ENCODE data around the gene RHCG.

DNA sequence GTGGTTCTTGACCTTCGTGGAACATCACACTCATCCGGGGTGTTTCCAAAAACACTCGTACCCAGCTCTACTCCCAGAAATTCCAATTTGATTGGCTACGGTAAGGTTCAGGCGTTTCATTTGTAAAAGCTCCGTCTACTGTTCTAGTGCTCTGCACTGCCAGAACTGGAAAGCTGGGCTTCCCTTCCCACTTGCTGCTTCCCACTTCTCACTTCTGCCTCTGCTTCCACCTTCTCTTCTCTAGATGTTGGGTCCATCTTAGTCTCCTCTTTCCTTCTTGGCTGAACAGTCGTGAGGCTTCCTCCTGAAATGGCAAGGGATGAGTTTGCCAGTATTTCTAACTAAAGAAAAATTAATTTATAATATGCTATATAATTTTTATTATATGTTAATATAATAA lies 29.8 kb upstream of the RHCG start:
- TF ChIP-seq, protein P1, sequence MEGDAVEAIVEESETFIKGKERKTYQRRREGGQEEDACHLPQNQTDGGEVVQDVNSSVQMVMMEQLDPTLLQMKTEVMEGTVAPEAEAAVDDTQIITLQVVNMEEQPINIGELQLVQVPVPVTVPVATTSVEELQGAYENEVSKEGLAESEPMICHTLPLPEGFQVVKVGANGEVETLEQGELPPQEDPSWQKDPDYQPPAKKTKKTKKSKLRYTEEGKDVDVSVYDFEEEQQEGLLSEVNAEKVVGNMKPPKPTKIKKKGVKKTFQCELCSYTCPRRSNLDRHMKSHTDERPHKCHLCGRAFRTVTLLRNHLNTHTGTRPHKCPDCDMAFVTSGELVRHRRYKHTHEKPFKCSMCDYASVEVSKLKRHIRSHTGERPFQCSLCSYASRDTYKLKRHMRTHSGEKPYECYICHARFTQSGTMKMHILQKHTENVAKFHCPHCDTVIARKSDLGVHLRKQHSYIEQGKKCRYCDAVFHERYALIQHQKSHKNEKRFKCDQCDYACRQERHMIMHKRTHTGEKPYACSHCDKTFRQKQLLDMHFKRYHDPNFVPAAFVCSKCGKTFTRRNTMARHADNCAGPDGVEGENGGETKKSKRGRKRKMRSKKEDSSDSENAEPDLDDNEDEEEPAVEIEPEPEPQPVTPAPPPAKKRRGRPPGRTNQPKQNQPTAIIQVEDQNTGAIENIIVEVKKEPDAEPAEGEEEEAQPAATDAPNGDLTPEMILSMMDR (IDR thresholded peaks at IDR 0.05; ENCODE audit: low read depth, low read length, missing input control), result no peak
- TF ChIP-seq RXRA (IDR thresholded peaks at IDR 0.05) (no peak), YY1 (IDR thresholded peaks at IDR 0.05) (no peak), GABPA (IDR thresholded peaks at IDR 0.05 in 1 of 2, conservative IDR thresholded peaks at IDR 0.05 in 1 of 2) (no peak)
- TF ChIP-seq, protein P2, sequence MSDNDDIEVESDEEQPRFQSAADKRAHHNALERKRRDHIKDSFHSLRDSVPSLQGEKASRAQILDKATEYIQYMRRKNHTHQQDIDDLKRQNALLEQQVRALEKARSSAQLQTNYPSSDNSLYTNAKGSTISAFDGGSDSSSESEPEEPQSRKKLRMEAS (IDR thresholded peaks at IDR 0.05), result no peak
